ENCODE data around the gene MCC.

The MCC gene

GRCh38 chr5:113114559-113114958 lies 373.7 kb downstream of the MCC start:
- H2AK5ac ChIP-seq (ENCODE audit: low read length): no peak overlapping the region
- no peak overlapping the region for H2BK15ac ChIP-seq (replicated peaks; ENCODE audit: low read depth)
- no peak overlapping the region for H3K18ac ChIP-seq (ENCODE audit: low read length)
- H3K4ac ChIP-seq (ENCODE audit: low read depth, low read length): no peak overlapping the region
- H3K9ac ChIP-seq (ENCODE audit: low read length): no peak overlapping the region
- no peak overlapping the region for H3K4me2 ChIP-seq (ENCODE audit: low read length)
- no peak overlapping the region for H2BK120ac ChIP-seq (ENCODE audit: low read depth, low read length)
- no CpG with 5 or more reads among the region's 7 CpGs for WGBS (ENCODE audit: extremely low coverage, insufficient coverage, low lambda C conversion rate)
- H3K56ac ChIP-seq (ENCODE audit: low read length): no peak overlapping the region
- H4K5ac ChIP-seq (ENCODE audit: low read length): no peak overlapping the region
- H3K79me1 ChIP-seq (ENCODE audit: low read length): peaks cover 31% of the 10 kb centered on the region
- H3K27me3 ChIP-seq (ENCODE audit: insufficient read depth, low read length, poor library complexity): no peaks in the 10 kb centered on the region
- H2BK5ac ChIP-seq (ENCODE audit: low read length): no peak overlapping the region
- H3K79me2 ChIP-seq (ENCODE audit: control insufficient read depth, insufficient read depth, low read length): peaks cover 9% of the 10 kb centered on the region
- H3K23ac ChIP-seq (ENCODE audit: low read length): no peak overlapping the region
- H3K27ac ChIP-seq (ENCODE audit: low read depth, low read length): no peak overlapping the region
- H4K8ac ChIP-seq (ENCODE audit: low read depth, low read length): no peak overlapping the region
- DNase-seq: no peak
- H3K4me1 ChIP-seq (ENCODE audit: control insufficient read depth, low read depth, low read length): no peaks in the 10 kb centered on the region
- peaks cover 3% of the 10 kb centered on the region for H3K36me3 ChIP-seq (ENCODE audit: control insufficient read depth, insufficient read depth, low read length)
- no peak overlapping the region for H3K4me3 ChIP-seq (ENCODE audit: low read length)

GRCh38 chr5:113112435-113112834 lies 375.8 kb downstream of the MCC start:
- Histone ChIP-seq H2AK5ac (ENCODE audit: low read length) (no peak overlapping the region), H3K36me3 (ENCODE audit: control insufficient read depth, insufficient read depth, low read length) (peaks cover 1% of the 10 kb centered on the region), H3K23ac (ENCODE audit: low read length) (no peak overlapping the region), H4K8ac (ENCODE audit: low read depth, low read length) (no peak overlapping the region), H3K4me2 (ENCODE audit: low read length) (no peak overlapping the region), H3K27me3 (ENCODE audit: insufficient read depth, low read length, poor library complexity) (no peaks in the 10 kb centered on the region), H3K79me1 (ENCODE audit: low read length) (peaks cover 31% of the 10 kb centered on the region), H3K4me1 (ENCODE audit: control insufficient read depth, low read depth, low read length) (no peaks in the 10 kb centered on the region), H3K56ac (ENCODE audit: low read length) (no peak overlapping the region), H3K18ac (ENCODE audit: low read length) (no peak overlapping the region), H3K27ac (ENCODE audit: low read depth, low read length) (no peak overlapping the region), H3K4me3 (ENCODE audit: low read length) (no peak overlapping the region), H2BK120ac (ENCODE audit: low read depth, low read length) (no peak overlapping the region), H2BK5ac (ENCODE audit: low read length) (no peak overlapping the region), H2BK15ac (replicated peaks; ENCODE audit: low read depth) (no peak overlapping the region), H3K9ac (ENCODE audit: low read length) (no peak overlapping the region), H3K4ac (ENCODE audit: low read depth, low read length) (no peak overlapping the region), H4K5ac (ENCODE audit: low read length) (no peak overlapping the region), H3K79me2 (ENCODE audit: control insufficient read depth, insufficient read depth, low read length) (peaks cover 7% of the 10 kb centered on the region)
- DNase-seq: no peak
- WGBS (ENCODE audit: extremely low coverage, insufficient coverage, low lambda C conversion rate): no CpG with 5 or more reads among the region's 3 CpGs

GRCh38 chr5:113110117-113110516 lies 378.1 kb downstream of the MCC start:
- no CpG with 5 or more reads among the region's 6 CpGs for WGBS (ENCODE audit: extremely low coverage, insufficient coverage, low lambda C conversion rate)
- no peak overlapping the region for H4K5ac ChIP-seq (ENCODE audit: low read length)
- H3K79me1 ChIP-seq (ENCODE audit: low read length): peaks cover 35% of the 10 kb centered on the region

GRCh38 chr5:113109344-113109743 lies 378.9 kb downstream of the MCC start:
- no peak overlapping the region for H4K5ac ChIP-seq (ENCODE audit: low read length)
- H3K9ac ChIP-seq (ENCODE audit: low read length): no peak overlapping the region

More at GRCh38 chr5:113110117-113110516, 378.1 kb downstream of the MCC start:
- Histone ChIP-seq H4K8ac (ENCODE audit: low read depth, low read length) (no peak overlapping the region), H2BK15ac (replicated peaks; ENCODE audit: low read depth) (no peak overlapping the region), H3K4me1 (ENCODE audit: control insufficient read depth, low read depth, low read length) (peaks cover 2% of the 10 kb centered on the region), H3K27ac (ENCODE audit: low read depth, low read length) (no peak overlapping the region), H3K23ac (ENCODE audit: low read length) (no peak overlapping the region), H2AK5ac (ENCODE audit: low read length) (no peak overlapping the region), H3K36me3 (ENCODE audit: control insufficient read depth, insufficient read depth, low read length) (no peaks in the 10 kb centered on the region), H3K4me3 (ENCODE audit: low read length) (no peak overlapping the region), H3K4ac (ENCODE audit: low read depth, low read length) (no peak overlapping the region), H3K9ac (ENCODE audit: low read length) (no peak overlapping the region), H3K4me2 (ENCODE audit: low read length) (no peak overlapping the region), H2BK120ac (ENCODE audit: low read depth, low read length) (no peak overlapping the region), H2BK5ac (ENCODE audit: low read length) (no peak overlapping the region), H3K79me2 (ENCODE audit: control insufficient read depth, insufficient read depth, low read length) (peaks cover 7% of the 10 kb centered on the region), H3K18ac (ENCODE audit: low read length) (no peak overlapping the region), H3K27me3 (ENCODE audit: insufficient read depth, low read length, poor library complexity) (no peaks in the 10 kb centered on the region), H3K56ac (ENCODE audit: low read length) (no peak overlapping the region)
- no peak for DNase-seq

GRCh38 chr5:113108485-113108884 lies 379.8 kb downstream of the MCC start:
- H3K79me1 ChIP-seq (ENCODE audit: low read length): peaks cover 33% of the 10 kb centered on the region
- no CpG with 5 or more reads among the region's 5 CpGs for WGBS (ENCODE audit: extremely low coverage, insufficient coverage, low lambda C conversion rate)
- H3K27ac ChIP-seq (ENCODE audit: low read depth, low read length): no peak overlapping the region
- peaks cover 5% of the 10 kb centered on the region for H3K79me2 ChIP-seq (ENCODE audit: control insufficient read depth, insufficient read depth, low read length)
- no peak overlapping the region for H2AK5ac ChIP-seq (ENCODE audit: low read length)
- no peak overlapping the region for H4K8ac ChIP-seq (ENCODE audit: low read depth, low read length)
- peaks cover 2% of the 10 kb centered on the region for H3K4me1 ChIP-seq (ENCODE audit: control insufficient read depth, low read depth, low read length)
- H3K18ac ChIP-seq (ENCODE audit: low read length): no peak overlapping the region
- no peak overlapping the region for H3K4ac ChIP-seq (ENCODE audit: low read depth, low read length)
- no peak overlapping the region for H4K5ac ChIP-seq (ENCODE audit: low read length)
- DNase-seq: no peak
- no peak overlapping the region for H2BK15ac ChIP-seq (replicated peaks; ENCODE audit: low read depth)
- H3K9ac ChIP-seq (ENCODE audit: low read length): no peak overlapping the region
- no peak overlapping the region for H3K4me3 ChIP-seq (ENCODE audit: low read length)
- no peak overlapping the region for H3K4me2 ChIP-seq (ENCODE audit: low read length)
- H2BK5ac ChIP-seq (ENCODE audit: low read length): no peak overlapping the region
- no peaks in the 10 kb centered on the region for H3K27me3 ChIP-seq (ENCODE audit: insufficient read depth, low read length, poor library complexity)
- no peaks in the 10 kb centered on the region for H3K36me3 ChIP-seq (ENCODE audit: control insufficient read depth, insufficient read depth, low read length)
- H3K23ac ChIP-seq (ENCODE audit: low read length): no peak overlapping the region
- H2BK120ac ChIP-seq (ENCODE audit: low read depth, low read length): no peak overlapping the region
- H3K56ac ChIP-seq (ENCODE audit: low read length): no peak overlapping the region

More at GRCh38 chr5:113109344-113109743, 378.9 kb downstream of the MCC start:
- Histone ChIP-seq H3K27me3 (ENCODE audit: insufficient read depth, low read length, poor library complexity) (no peaks in the 10 kb centered on the region), H3K79me2 (ENCODE audit: control insufficient read depth, insufficient read depth, low read length) (peaks cover 7% of the 10 kb centered on the region), H4K8ac (ENCODE audit: low read depth, low read length) (no peak overlapping the region), H3K79me1 (ENCODE audit: low read length) (peaks cover 35% of the 10 kb centered on the region), H3K23ac (ENCODE audit: low read length) (no peak overlapping the region), H3K4me1 (ENCODE audit: control insufficient read depth, low read depth, low read length) (peaks cover 2% of the 10 kb centered on the region), H3K18ac (ENCODE audit: low read length) (no peak overlapping the region), H3K4me2 (ENCODE audit: low read length) (no peak overlapping the region), H3K27ac (ENCODE audit: low read depth, low read length) (no peak overlapping the region), H3K4ac (ENCODE audit: low read depth, low read length) (no peak overlapping the region), H2AK5ac (ENCODE audit: low read length) (no peak overlapping the region), H2BK5ac (ENCODE audit: low read length) (no peak overlapping the region), H3K56ac (ENCODE audit: low read length) (no peak overlapping the region), H3K36me3 (ENCODE audit: control insufficient read depth, insufficient read depth, low read length) (no peaks in the 10 kb centered on the region), H2BK15ac (replicated peaks; ENCODE audit: low read depth) (no peak overlapping the region), H3K4me3 (ENCODE audit: low read length) (no peak overlapping the region), H2BK120ac (ENCODE audit: low read depth, low read length) (no peak overlapping the region)
- no CpG with 5 or more reads among the region's 5 CpGs for WGBS (ENCODE audit: extremely low coverage, insufficient coverage, low lambda C conversion rate)
- DNase-seq: no peak

- Histone ChIP-seq H4K8ac (ENCODE audit: low read depth, low read length) (no peak overlapping the region), H2BK5ac (ENCODE audit: low read length) (no peak overlapping the region), H3K27me3 (ENCODE audit: insufficient read depth, low read length, poor library complexity) (no peaks in the 10 kb centered on the region), H3K36me3 (ENCODE audit: control insufficient read depth, insufficient read depth, low read length) (peaks cover 2% of the 10 kb centered on the region), H3K4me3 (ENCODE audit: low read length) (no peak overlapping the region), H2BK120ac (ENCODE audit: low read depth, low read length) (no peak overlapping the region), H3K23ac (ENCODE audit: low read length) (no peak overlapping the region), H3K4ac (ENCODE audit: low read depth, low read length) (no peak overlapping the region), H3K27ac (ENCODE audit: low read depth, low read length) (no peak overlapping the region), H2BK15ac (replicated peaks; ENCODE audit: low read depth) (no peak overlapping the region), H3K18ac (ENCODE audit: low read length) (no peak overlapping the region), H2AK5ac (ENCODE audit: low read length) (no peak overlapping the region), H4K5ac (ENCODE audit: low read length) (no peak overlapping the region), H3K79me1 (ENCODE audit: low read length) (peaks cover 24% of the 10 kb centered on the region), H3K56ac (ENCODE audit: low read length) (no peak overlapping the region), H3K4me1 (ENCODE audit: control insufficient read depth, low read depth, low read length) (peaks cover 2% of the 10 kb centered on the region), H3K79me2 (ENCODE audit: control insufficient read depth, insufficient read depth, low read length) (peaks cover 3% of the 10 kb centered on the region), H3K4me2 (ENCODE audit: low read length) (no peak overlapping the region), H3K9ac (ENCODE audit: low read length) (no peak overlapping the region)
- no CpG with 5 or more reads among the region's 2 CpGs for WGBS (ENCODE audit: extremely low coverage, insufficient coverage, low lambda C conversion rate)
- peak; percentile 47 for DNase-seq
Measured at GRCh38 chr5:113106821-113107220, 381.4 kb downstream of the MCC start.

Data from mesendoderm (in vitro differentiated cells).